ENCODE measurements around the gene GRAP2. TPM values are rescaled to one million over a fixed set of nuclear protein-coding genes. Genes with fewer than 3 reads are reported as not detected.

GRAP2 gene
- total RNA-seq, 1 experiment from 2014 or later: not detected

DNA sequence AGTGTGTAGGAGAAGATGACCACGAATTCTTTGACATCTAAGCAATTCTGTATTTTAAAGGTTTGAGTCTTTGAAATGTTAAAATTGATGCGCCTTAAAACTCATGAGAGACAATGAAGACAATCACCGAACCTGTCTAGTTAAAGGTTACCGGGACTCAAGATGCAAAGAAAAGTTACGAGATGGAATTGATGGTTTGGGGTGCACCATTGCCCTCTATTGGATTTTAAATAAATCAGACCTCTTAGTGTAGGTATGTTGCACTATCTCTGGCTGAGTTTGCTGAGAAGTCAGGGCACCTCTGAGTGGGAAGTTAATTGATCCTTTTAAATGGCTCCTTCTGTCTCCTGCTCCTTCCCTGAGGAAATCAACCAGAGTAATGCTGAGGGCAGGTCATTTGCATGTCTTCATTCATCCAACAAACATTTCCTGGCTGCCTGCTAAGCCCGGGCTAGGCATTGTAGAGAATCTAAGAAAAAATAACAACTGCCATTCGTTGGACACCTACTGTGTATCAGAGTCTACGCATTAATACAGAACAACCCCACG, 39.9 kb downstream of the GRAP2 start:
- TF ChIP-seq EZH2phosphoT487 (IDR thresholded peaks at IDR 0.05; ENCODE audit: borderline replicate concordance, low read length): no peak
- TF ChIP-seq, protein P1, sequence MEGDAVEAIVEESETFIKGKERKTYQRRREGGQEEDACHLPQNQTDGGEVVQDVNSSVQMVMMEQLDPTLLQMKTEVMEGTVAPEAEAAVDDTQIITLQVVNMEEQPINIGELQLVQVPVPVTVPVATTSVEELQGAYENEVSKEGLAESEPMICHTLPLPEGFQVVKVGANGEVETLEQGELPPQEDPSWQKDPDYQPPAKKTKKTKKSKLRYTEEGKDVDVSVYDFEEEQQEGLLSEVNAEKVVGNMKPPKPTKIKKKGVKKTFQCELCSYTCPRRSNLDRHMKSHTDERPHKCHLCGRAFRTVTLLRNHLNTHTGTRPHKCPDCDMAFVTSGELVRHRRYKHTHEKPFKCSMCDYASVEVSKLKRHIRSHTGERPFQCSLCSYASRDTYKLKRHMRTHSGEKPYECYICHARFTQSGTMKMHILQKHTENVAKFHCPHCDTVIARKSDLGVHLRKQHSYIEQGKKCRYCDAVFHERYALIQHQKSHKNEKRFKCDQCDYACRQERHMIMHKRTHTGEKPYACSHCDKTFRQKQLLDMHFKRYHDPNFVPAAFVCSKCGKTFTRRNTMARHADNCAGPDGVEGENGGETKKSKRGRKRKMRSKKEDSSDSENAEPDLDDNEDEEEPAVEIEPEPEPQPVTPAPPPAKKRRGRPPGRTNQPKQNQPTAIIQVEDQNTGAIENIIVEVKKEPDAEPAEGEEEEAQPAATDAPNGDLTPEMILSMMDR (conservative IDR thresholded peaks at IDR 0.05; ENCODE audit: low read depth, low read length): no peak
- TF ChIP-seq EZH2 (IDR thresholded peaks at IDR 0.05; ENCODE audit: low read length, unreplicated experiment): no peak
- ATAC-seq: no peak
- intact Hi-C loops (cut with micrococcal nuclease): no loop called here
- Histone ChIP-seq H2AFZ (ENCODE audit: low read length) (no peak overlapping the region), H3K36me3 (ENCODE audit: low read depth, low read length) (no peaks in the 10 kb centered on the region), H3K9me3 (ENCODE audit: low read length) (no peaks in the 10 kb centered on the region), H3K27me3 (ENCODE audit: low read length) (peaks cover 28% of the 10 kb centered on the region), H3K4me2 (ENCODE audit: low read length) (no peak overlapping the region), H3K27ac (ENCODE audit: low read length) (no peak overlapping the region), H3K9me2 (replicated peaks; ENCODE audit: low read length) (no peaks in the 10 kb centered on the region), H3F3A (ENCODE audit: low read length, unreplicated experiment) (no peaks in the 10 kb centered on the region), H3K9ac (ENCODE audit: low read length) (no peak overlapping the region), H4K20me1 (ENCODE audit: low read length) (no peaks in the 10 kb centered on the region), H3K79me2 (ENCODE audit: low read length) (no peaks in the 10 kb centered on the region), H3K4me3 (ENCODE audit: low read length) (no peak overlapping the region), H3K4me1 (ENCODE audit: insufficient read depth, low read length) (no peaks in the 10 kb centered on the region)
- POLR2A ChIA-PET (ENCODE audit: unreplicated experiment): no interaction called here
- BruUV-seq (replicated peaks): no TSS peak
- CTCF ChIA-PET: no interaction called here
- DNase-seq: no peak

DNA sequence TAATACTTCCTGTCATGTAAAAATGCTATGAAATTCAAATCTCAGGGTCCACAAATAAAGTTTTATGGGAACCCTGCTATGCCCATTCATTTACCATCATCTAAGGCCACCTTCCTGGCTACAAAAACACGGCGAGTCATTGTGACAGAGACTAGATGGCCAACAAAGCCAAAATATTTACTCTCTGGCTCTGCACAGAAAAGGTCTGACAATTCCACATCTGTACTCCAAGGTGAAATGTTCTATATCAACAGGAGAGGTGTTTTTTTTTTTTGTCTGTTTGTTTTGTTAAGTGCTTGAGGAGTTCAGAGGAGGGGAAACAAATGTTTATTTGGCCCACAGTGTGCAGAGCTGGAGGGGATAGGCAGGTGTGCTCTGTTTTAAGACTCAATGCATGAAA, 40.7 kb downstream of the GRAP2 start:
- Histone ChIP-seq H4K20me1 (ENCODE audit: low read length) (no peaks in the 10 kb centered on the region), H3K4me3 (ENCODE audit: low read length) (no peak overlapping the region), H3K9me2 (replicated peaks; ENCODE audit: low read length) (no peaks in the 10 kb centered on the region), H3K27me3 (ENCODE audit: low read length) (peaks cover 20% of the 10 kb centered on the region), H3K9me3 (ENCODE audit: low read length) (no peaks in the 10 kb centered on the region), H3K4me1 (ENCODE audit: insufficient read depth, low read length) (no peaks in the 10 kb centered on the region), H3K4me2 (ENCODE audit: low read length) (no peak overlapping the region), H3F3A (ENCODE audit: low read length, unreplicated experiment) (no peaks in the 10 kb centered on the region), H2AFZ (ENCODE audit: low read length) (no peak overlapping the region), H3K27ac (ENCODE audit: low read length) (no peak overlapping the region), H3K9ac (ENCODE audit: low read length) (no peak overlapping the region), H3K79me2 (ENCODE audit: low read length) (no peaks in the 10 kb centered on the region), H3K36me3 (ENCODE audit: low read depth, low read length) (no peaks in the 10 kb centered on the region)
- POLR2A ChIA-PET (ENCODE audit: unreplicated experiment): no interaction called here
- CTCF ChIA-PET: no interaction called here
- no peak for DNase-seq
- intact Hi-C loops (cut with micrococcal nuclease): no loop called here
- no peak for ATAC-seq
- no peak for TF ChIP-seq EZH2phosphoT487 (IDR thresholded peaks at IDR 0.05; ENCODE audit: borderline replicate concordance, low read length)
- no peak for TF ChIP-seq EZH2 (IDR thresholded peaks at IDR 0.05; ENCODE audit: low read length, unreplicated experiment)
- TF ChIP-seq, protein P1 (conservative IDR thresholded peaks at IDR 0.05; ENCODE audit: low read depth, low read length): no peak
- no TSS peak for BruUV-seq (replicated peaks)

DNA sequence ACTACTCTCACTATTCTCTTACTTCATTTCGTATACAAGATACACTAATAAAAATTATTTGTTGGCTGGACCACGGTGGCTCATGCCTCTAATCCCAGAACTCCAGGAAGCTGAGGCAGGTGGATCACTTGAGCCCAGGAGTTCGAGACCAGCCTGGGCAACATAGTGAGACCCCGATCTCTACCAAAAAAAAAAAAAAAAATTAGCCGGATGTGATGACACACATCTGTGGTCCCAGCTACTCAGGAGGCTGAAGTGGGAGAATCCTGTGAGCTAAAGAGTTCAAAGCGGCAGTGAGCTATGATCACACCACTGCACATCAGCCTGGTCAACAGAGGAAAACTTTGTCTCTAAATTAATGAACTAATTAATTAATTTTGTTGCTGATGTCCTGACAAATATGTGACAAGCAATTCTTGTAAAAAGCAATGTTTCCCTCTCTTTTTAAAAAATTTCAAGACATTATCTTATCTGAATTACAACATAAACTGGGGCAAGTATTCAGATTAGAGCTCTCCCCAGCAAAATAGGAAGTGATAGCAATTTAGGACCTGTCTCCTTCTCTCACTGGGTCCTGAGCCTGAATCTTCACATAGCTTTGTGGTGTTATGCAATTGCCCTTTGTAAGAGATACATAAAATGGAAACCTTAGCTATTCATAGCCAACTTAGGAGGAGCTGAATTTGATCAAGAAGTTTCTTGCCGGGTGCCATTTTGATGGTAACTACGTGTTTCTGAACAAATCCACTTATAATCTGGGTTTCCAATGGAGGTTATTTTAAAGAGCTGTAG, 41.8 kb downstream of the GRAP2 start:
- BruUV-seq (replicated peaks): no TSS peak
- CTCF ChIA-PET: no interaction called here
- Histone ChIP-seq H3K4me3 (ENCODE audit: low read length) (no peak overlapping the region), H3K9me3 (ENCODE audit: low read length) (no peaks in the 10 kb centered on the region), H2AFZ (ENCODE audit: low read length) (no peak overlapping the region), H3K4me1 (ENCODE audit: insufficient read depth, low read length) (no peaks in the 10 kb centered on the region), H3K27ac (ENCODE audit: low read length) (no peak overlapping the region), H3F3A (ENCODE audit: low read length, unreplicated experiment) (no peaks in the 10 kb centered on the region), H3K36me3 (ENCODE audit: low read depth, low read length) (no peaks in the 10 kb centered on the region), H3K9me2 (replicated peaks; ENCODE audit: low read length) (no peaks in the 10 kb centered on the region), H3K9ac (ENCODE audit: low read length) (no peak overlapping the region), H3K79me2 (ENCODE audit: low read length) (no peaks in the 10 kb centered on the region), H3K4me2 (ENCODE audit: low read length) (no peak overlapping the region), H3K27me3 (ENCODE audit: low read length) (peaks cover 10% of the 10 kb centered on the region), H4K20me1 (ENCODE audit: low read length) (no peaks in the 10 kb centered on the region)
- no peak for DNase-seq
- intact Hi-C loops (cut with micrococcal nuclease): no loop called here
- no peak for ATAC-seq
- POLR2A ChIA-PET (ENCODE audit: unreplicated experiment): no interaction called here
- TF ChIP-seq EZH2phosphoT487 (IDR thresholded peaks at IDR 0.05; ENCODE audit: borderline replicate concordance, low read length) (no peak), EZH2 (IDR thresholded peaks at IDR 0.05; ENCODE audit: low read length, unreplicated experiment) (no peak)
- TF ChIP-seq, protein P1 (conservative IDR thresholded peaks at IDR 0.05; ENCODE audit: low read depth, low read length): no peak

Measured in PC-3 (cell line).